ENCODE results near the gene PRDM10.

Gene PRDM10

GRCh38 chr11:129866311-129866710, 136.3 kb downstream of the PRDM10 start:
- Histone ChIP-seq H3K4me2 (ENCODE audit: low read length) (no peak overlapping the region), H2AFZ (ENCODE audit: low read depth, low read length) (no peak overlapping the region), H3K9me3 (ENCODE audit: insufficient read depth, low read length) (no peaks in the 10 kb centered on the region), H3K4me3 (ENCODE audit: low read length) (no peak overlapping the region), H3K27ac (ENCODE audit: low read length) (no peak overlapping the region), H4K20me1 (ENCODE audit: insufficient read depth, low read length) (0 out of 2 replicates have a peak, but pooled peaks cover 4% of the 10 kb centered on the region), H3K4me1 (ENCODE audit: low read length) (peaks cover 9% of the 10 kb centered on the region), H3K79me2 (ENCODE audit: low read length) (no peaks in the 10 kb centered on the region), H3K36me3 (replicated peaks; ENCODE audit: low read depth, low read length) (peaks cover 68% of the 10 kb centered on the region), H3K9ac (ENCODE audit: low read length) (no peak overlapping the region), H3K27me3 (ENCODE audit: low read depth, low read length) (no peaks in the 10 kb centered on the region)
- TF ChIP-seq CTCF (IDR thresholded peaks at IDR 0.05; ENCODE audit: low read depth, low read length) (no peak), EZH2phosphoT487 (IDR thresholded peaks at IDR 0.05; ENCODE audit: low read depth) (no peak)

- Histone ChIP-seq H3K4me1 (ENCODE audit: low read length) (peaks cover 9% of the 10 kb centered on the region), H3K27me3 (ENCODE audit: low read depth, low read length) (no peaks in the 10 kb centered on the region), H3K4me3 (ENCODE audit: low read length) (no peak overlapping the region), H3K9me3 (ENCODE audit: insufficient read depth, low read length) (no peaks in the 10 kb centered on the region), H3K36me3 (replicated peaks; ENCODE audit: low read depth, low read length) (peaks cover 66% of the 10 kb centered on the region), H3K9ac (ENCODE audit: low read length) (no peak overlapping the region), H3K27ac (ENCODE audit: low read length) (no peak overlapping the region), H3K79me2 (ENCODE audit: low read length) (no peaks in the 10 kb centered on the region), H4K20me1 (ENCODE audit: insufficient read depth, low read length) (0 out of 2 replicates have a peak, but pooled peaks cover 4% of the 10 kb centered on the region), H2AFZ (ENCODE audit: low read depth, low read length) (no peak overlapping the region), H3K4me2 (ENCODE audit: low read length) (no peak overlapping the region)
- no peak for TF ChIP-seq CTCF (IDR thresholded peaks at IDR 0.05; ENCODE audit: low read depth, low read length)
- TF ChIP-seq EZH2phosphoT487 (IDR thresholded peaks at IDR 0.05; ENCODE audit: low read depth), result no peak
These were observed 136.9 kb downstream of the PRDM10 start for GRCh38 chr11:129865701-129866100.

- no peaks in the 10 kb centered on the region for H3K27me3 ChIP-seq (ENCODE audit: low read depth, low read length)
These were observed 137.8 kb downstream of the PRDM10 start for GRCh38 chr11:129864811-129865210.

More at GRCh38 chr11:129864811-129865210, 137.8 kb downstream of the PRDM10 start:
- Histone ChIP-seq H3K79me2 (ENCODE audit: low read length) (no peaks in the 10 kb centered on the region), H4K20me1 (ENCODE audit: insufficient read depth, low read length) (0 out of 2 replicates have a peak, but pooled peaks cover 4% of the 10 kb centered on the region), H3K27ac (ENCODE audit: low read length) (no peak overlapping the region), H3K4me1 (ENCODE audit: low read length) (peaks cover 9% of the 10 kb centered on the region), H2AFZ (ENCODE audit: low read depth, low read length) (no peak overlapping the region), H3K4me2 (ENCODE audit: low read length) (no peak overlapping the region), H3K9ac (ENCODE audit: low read length) (no peak overlapping the region), H3K4me3 (ENCODE audit: low read length) (no peak overlapping the region), H3K36me3 (replicated peaks; ENCODE audit: low read depth, low read length) (peaks cover 63% of the 10 kb centered on the region), H3K9me3 (ENCODE audit: insufficient read depth, low read length) (no peaks in the 10 kb centered on the region)
- TF ChIP-seq CTCF (IDR thresholded peaks at IDR 0.05; ENCODE audit: low read depth, low read length) (no peak), EZH2phosphoT487 (IDR thresholded peaks at IDR 0.05; ENCODE audit: low read depth) (no peak)
